A673 (cell line): ENCODE measurements around the gene CYP2F1.
"Not testable (repeated sequence)": the region's sequence is repeated elsewhere in the genome, so short reads cannot be mapped to it uniquely, and the experiment has no call there.

Source experiments
- CTCF ChIP-seq: fragments of 300-800, 200-600 bp; sonication (generic); conservative IDR thresholded peaks from 2 replicates; pipeline ENCODE4 v1.5.1; 2017; ENCODE audit warnings: low read depth, mild to moderate bottlenecking, antibody characterized with exemption, low read length, moderate library complexity, mixed read lengths
- EZH2 ChIP-seq: fragments of 200-600 bp; sonication (generic); IDR thresholded peaks from 2 replicates; pipeline ENCODE4 v1.6.1; 2017; ENCODE audit warnings: borderline replicate concordance, low read depth, mild to moderate bottlenecking, mixed read lengths, antibody characterized with exemption, low read length; ENCODE audit not compliant: poor library complexity, severe bottlenecking

GRCh38 chr19:41135390-41136384, 21.5 kb downstream of the CYP2F1 start:
- not testable (repeated sequence) for TF ChIP-seq CTCF, EZH2
